ENCODE data around the gene LRRC27.

DNA sequence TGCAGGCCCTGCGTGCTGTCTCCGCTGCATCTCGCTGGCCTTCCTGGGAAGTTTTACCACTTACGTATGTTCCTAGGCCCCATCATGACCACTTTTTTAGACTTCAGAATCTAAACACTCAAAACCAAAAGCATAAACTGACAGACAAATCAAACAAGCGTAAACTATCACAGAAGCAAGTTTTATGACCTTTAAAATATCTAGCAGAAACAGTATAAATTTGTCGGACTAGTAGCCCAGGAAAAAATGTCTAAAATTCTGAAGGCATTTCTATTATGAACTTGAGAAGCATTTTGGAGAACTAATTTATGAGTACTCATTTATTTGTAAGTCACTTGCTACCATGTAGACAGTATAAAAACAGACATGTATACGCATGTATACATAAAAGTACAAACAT lies 10.6 kb downstream of the LRRC27 start:
- TF ChIP-seq, protein P1, sequence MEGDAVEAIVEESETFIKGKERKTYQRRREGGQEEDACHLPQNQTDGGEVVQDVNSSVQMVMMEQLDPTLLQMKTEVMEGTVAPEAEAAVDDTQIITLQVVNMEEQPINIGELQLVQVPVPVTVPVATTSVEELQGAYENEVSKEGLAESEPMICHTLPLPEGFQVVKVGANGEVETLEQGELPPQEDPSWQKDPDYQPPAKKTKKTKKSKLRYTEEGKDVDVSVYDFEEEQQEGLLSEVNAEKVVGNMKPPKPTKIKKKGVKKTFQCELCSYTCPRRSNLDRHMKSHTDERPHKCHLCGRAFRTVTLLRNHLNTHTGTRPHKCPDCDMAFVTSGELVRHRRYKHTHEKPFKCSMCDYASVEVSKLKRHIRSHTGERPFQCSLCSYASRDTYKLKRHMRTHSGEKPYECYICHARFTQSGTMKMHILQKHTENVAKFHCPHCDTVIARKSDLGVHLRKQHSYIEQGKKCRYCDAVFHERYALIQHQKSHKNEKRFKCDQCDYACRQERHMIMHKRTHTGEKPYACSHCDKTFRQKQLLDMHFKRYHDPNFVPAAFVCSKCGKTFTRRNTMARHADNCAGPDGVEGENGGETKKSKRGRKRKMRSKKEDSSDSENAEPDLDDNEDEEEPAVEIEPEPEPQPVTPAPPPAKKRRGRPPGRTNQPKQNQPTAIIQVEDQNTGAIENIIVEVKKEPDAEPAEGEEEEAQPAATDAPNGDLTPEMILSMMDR (IDR thresholded peaks at IDR 0.05; ENCODE audit: insufficient read depth, low read length, poor library complexity, severe bottlenecking) = no peak
- no peak for TF ChIP-seq EZH2phosphoT487 (conservative IDR thresholded peaks at IDR 0.05; ENCODE audit: low read length)

Data from SU-DHL-6 (cell line).